Gastroesophageal sphincter (tissue), 3 donors: ENCODE results near the gene LNX2.

Experiments used
- EP300 ChIP-seq: sonication (generic); formaldehyde crosslinking; IDR thresholded peaks from one replicate; pipeline ENCODE4 v1.6.1; 2017; ENCODE audit warnings: antibody characterized with exemption, mild to moderate bottlenecking
- POLR2AphosphoS5 ChIP-seq: sonication (generic); formaldehyde crosslinking; IDR thresholded peaks from one replicate; pipeline ENCODE4 v1.6.1; 2017; ENCODE audit warnings: antibody characterized with exemption
- TF ChIP-seq, protein P1 (sequence below), 4 experiments: fragments of 200-600 bp in 2 of 4; fragments of 450-650 bp in 2 of 4; sonication (generic) in 1 of 4; IDR thresholded peaks; one replicate each; pipeline ENCODE4 v1.5.1; 2017 to 2019; ENCODE audit warnings: antibody characterized with exemption in 4 of 4, mild to moderate bottlenecking in 2 of 4, moderate library complexity in 2 of 4

DNA sequence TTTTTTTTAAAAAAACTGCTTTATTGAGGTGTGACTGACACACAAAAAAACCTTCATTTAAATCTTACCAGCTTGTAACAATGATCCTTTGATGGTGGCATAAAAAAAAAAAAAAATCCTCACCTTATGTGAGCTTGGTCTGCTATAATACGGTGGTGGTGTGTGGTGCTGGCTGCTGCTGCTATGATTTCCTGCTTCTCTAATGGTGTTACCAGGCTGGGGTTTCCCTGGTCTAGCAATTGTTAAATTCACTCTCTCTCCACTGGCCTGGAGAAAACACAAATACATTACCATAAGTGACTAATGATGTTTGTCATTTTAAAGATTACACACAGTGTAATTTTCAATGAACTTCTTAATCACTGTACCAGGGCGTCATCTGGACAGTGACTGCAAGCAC lies 60.6 kb downstream of the LNX2 start:
- TF ChIP-seq, protein P1, sequence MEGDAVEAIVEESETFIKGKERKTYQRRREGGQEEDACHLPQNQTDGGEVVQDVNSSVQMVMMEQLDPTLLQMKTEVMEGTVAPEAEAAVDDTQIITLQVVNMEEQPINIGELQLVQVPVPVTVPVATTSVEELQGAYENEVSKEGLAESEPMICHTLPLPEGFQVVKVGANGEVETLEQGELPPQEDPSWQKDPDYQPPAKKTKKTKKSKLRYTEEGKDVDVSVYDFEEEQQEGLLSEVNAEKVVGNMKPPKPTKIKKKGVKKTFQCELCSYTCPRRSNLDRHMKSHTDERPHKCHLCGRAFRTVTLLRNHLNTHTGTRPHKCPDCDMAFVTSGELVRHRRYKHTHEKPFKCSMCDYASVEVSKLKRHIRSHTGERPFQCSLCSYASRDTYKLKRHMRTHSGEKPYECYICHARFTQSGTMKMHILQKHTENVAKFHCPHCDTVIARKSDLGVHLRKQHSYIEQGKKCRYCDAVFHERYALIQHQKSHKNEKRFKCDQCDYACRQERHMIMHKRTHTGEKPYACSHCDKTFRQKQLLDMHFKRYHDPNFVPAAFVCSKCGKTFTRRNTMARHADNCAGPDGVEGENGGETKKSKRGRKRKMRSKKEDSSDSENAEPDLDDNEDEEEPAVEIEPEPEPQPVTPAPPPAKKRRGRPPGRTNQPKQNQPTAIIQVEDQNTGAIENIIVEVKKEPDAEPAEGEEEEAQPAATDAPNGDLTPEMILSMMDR (IDR thresholded peaks at IDR 0.05): no peak
- TF ChIP-seq POLR2AphosphoS5: no peak
- TF ChIP-seq EP300: no peak
